Fibroblast of lung (primary cell): ENCODE data around the gene ZNRD2.

Experiments
- CTCF ChIP-seq, 2 donors: IDR thresholded peaks in 1 of 2; conservative IDR thresholded peaks in 1 of 2; 1 replicate in 1 of 2; 2 replicates in 1 of 2; pipeline ENCODE4 v1.5.1; 2011 to 2012; ENCODE audit warnings: low read length in 2 of 2, control low read depth in 1 of 2, inconsistent platforms in 1 of 2, low read depth in 1 of 2, mild to moderate bottlenecking in 1 of 2
- EZH2 ChIP-seq: IDR thresholded peaks from 2 replicates; pipeline ENCODE4 v1.5.1; 2012; ENCODE audit warnings: low read length, control low read depth, mild to moderate bottlenecking; ENCODE audit errors: missing control alignments

GRCh38 chr11:65551572-65552387 is 18.5 kb upstream of the ZNRD2 start:
- peak; percentile 27 to 37 for TF ChIP-seq CTCF (conservative IDR thresholded peaks at IDR 0.05 in 1 of 2, IDR thresholded peaks at IDR 0.05 in 1 of 2; ENCODE audit: low read depth in 1 of 2, low read length in 2 of 2)
- no peak for TF ChIP-seq EZH2
